CD14-positive monocyte (primary cell): Measurements from ENCODE around the gene ANKRD52. TPM values are rescaled to one million over a fixed set of nuclear protein-coding genes. Genes with fewer than 3 reads are reported as not detected.

Experiments used
- DNase-seq, 3 donors: peaks; one replicate each; pipeline ENCODE4 v3.0.0-alpha.2; 2011 to 2022
- H2AFZ ChIP-seq: 2 replicates; pipeline ENCODE4 v1.6.0; 2012; ENCODE audit warnings: mild to moderate bottlenecking, low read depth, low read length, inconsistent platforms; ENCODE audit not compliant: insufficient read depth, poor library complexity, severe bottlenecking
- H3K27ac ChIP-seq, 2 donors: 1 replicate in 1 of 2; 2 replicates in 1 of 2; pipeline ENCODE4 v1.5.1; 2012 to 2013; ENCODE audit warnings: low read length in 2 of 2, control low read depth in 1 of 2, inconsistent platforms in 1 of 2, low read depth in 1 of 2, mild to moderate bottlenecking in 1 of 2
- H3K27me3 ChIP-seq, 2 donors: one replicate each; pipeline versions ENCODE4 v1.6.0 to v1.6.1; 2011 to 2013; ENCODE audit warnings: low read length in 2 of 2; ENCODE audit not compliant: control insufficient read depth in 2 of 2, insufficient read depth in 2 of 2
- H3K36me3 ChIP-seq, 2 donors: replicated peaks in 1 of 2; 1 replicate in 1 of 2; 2 replicates in 1 of 2; pipeline versions ENCODE4 v1.5.1 to v1.6.1; 2012 to 2013; ENCODE audit warnings: low read length in 2 of 2, control low read depth in 1 of 2, inconsistent platforms in 1 of 2, mild to moderate bottlenecking in 1 of 2; ENCODE audit not compliant: insufficient read depth in 2 of 2, control insufficient read depth in 1 of 2
- H3K4me1 ChIP-seq, 2 donors: 1 replicate in 1 of 2; 2 replicates in 1 of 2; pipeline versions ENCODE4 v1.5.1 to v1.6.1; 2012 to 2013; ENCODE audit warnings: low read length in 2 of 2, control low read depth in 1 of 2, inconsistent platforms in 1 of 2, mild to moderate bottlenecking in 1 of 2, moderate library complexity in 1 of 2; ENCODE audit not compliant: insufficient read depth in 2 of 2, control insufficient read depth in 1 of 2
- H3K4me2 ChIP-seq: replicated peaks from 2 replicates; pipeline ENCODE3; 2012; ENCODE audit warnings: low read length, moderate library complexity, mild to moderate bottlenecking; ENCODE audit not compliant: poor library complexity, severe bottlenecking; ENCODE audit errors: extremely low read depth
- H3K4me3 ChIP-seq, 3 experiments: fragments of 200-600 bp in 1 of 3; sonication (generic) in 1 of 3; replicated peaks in 1 of 3; 1 replicate in 2 of 3; 2 replicates in 1 of 3; pipeline ENCODE4 v1.5.1; 2011 to 2013; ENCODE audit warnings: low read length in 3 of 3, mild to moderate bottlenecking in 3 of 3, control low read depth in 2 of 3, low read depth in 2 of 3, inconsistent platforms in 1 of 3, moderate library complexity in 1 of 3
- H3K79me2 ChIP-seq: 2 replicates; pipeline ENCODE4 v1.6.0; 2012; ENCODE audit warnings: mild to moderate bottlenecking, control low read depth, inconsistent platforms, low read length, moderate library complexity; ENCODE audit not compliant: insufficient read depth
- H3K9ac ChIP-seq: 2 replicates; pipeline ENCODE4 v1.6.0; 2017; ENCODE audit warnings: low read length, mild to moderate bottlenecking; ENCODE audit not compliant: insufficient read depth, poor library complexity, severe bottlenecking
- H3K9me3 ChIP-seq, 2 donors: replicated peaks in 1 of 2; 1 replicate in 1 of 2; 2 replicates in 1 of 2; pipeline versions ENCODE4 v1.5.1 to v1.6.1; 2012 to 2013; ENCODE audit warnings: low read length in 2 of 2, control low read depth in 1 of 2; ENCODE audit not compliant: control insufficient read depth in 1 of 2, insufficient read depth in 1 of 2
- H4K20me1 ChIP-seq: 2 replicates; pipeline ENCODE4 v1.6.0; 2012; ENCODE audit warnings: mild to moderate bottlenecking, low read length, control low read depth, moderate library complexity; ENCODE audit not compliant: insufficient read depth
- H3K27ac Mint-ChIP-seq, 7 donors: one replicate each; pipeline ENCODE4 v1.8.0; 2020; ENCODE audit warnings: mild to moderate bottlenecking in 7 of 7, mixed read lengths in 7 of 7, moderate library complexity in 6 of 7, inconsistent platforms in 2 of 7
- H3K27me3 Mint-ChIP-seq, 3 donors: one replicate each; pipeline ENCODE4 v1.8.0; 2021 to 2022; ENCODE audit warnings: low read depth in 3 of 3, mild to moderate bottlenecking in 3 of 3, mixed read lengths in 3 of 3, moderate library complexity in 3 of 3, inconsistent platforms in 1 of 3
- H3K36me3 Mint-ChIP-seq, 2 donors: one replicate each; pipeline ENCODE4 v1.8.0; 2020; ENCODE audit warnings: mixed read lengths in 2 of 2, inconsistent platforms in 1 of 2, mild to moderate bottlenecking in 1 of 2
- H3K4me1 Mint-ChIP-seq: one replicate; pipeline ENCODE4 v1.8.0; 2020; ENCODE audit warnings: mild to moderate bottlenecking, mixed read lengths
- H3K4me3 Mint-ChIP-seq, 2 donors: one replicate each; pipeline ENCODE4 v1.8.0; 2020; ENCODE audit warnings: mild to moderate bottlenecking in 2 of 2, mixed read lengths in 2 of 2, moderate library complexity in 1 of 2
- H3K9me3 Mint-ChIP-seq, 7 donors: one replicate each; pipeline ENCODE4 v1.8.0; 2020 to 2022; ENCODE audit warnings: mixed read lengths in 7 of 7, mild to moderate bottlenecking in 6 of 7, moderate library complexity in 6 of 7, inconsistent platforms in 2 of 7
- WGBS: methylation state at CpG from one replicate; pipeline ENCODE4 v1.1.5; 2013; ENCODE audit warnings: missing lambda C conversion rate; ENCODE audit not compliant: insufficient coverage; 5-methylcytosine and 5-hydroxymethylcytosine counted together
- intact Hi-C, 2 donors: fragments of 100-400 bp; cut with micrococcal nuclease; formaldehyde crosslinking; loops; one replicate each; pipeline versions ENCODE4 v1.15.0 to v1.15.1; 2023
- polyA plus RNA-seq, 3 donors: library from polyadenylated mRNA; depleted of rRNA in 1 of 3; unstranded in 2 of 3; stranded (reverse) in 1 of 3; fragments of 300-500 nt in 2 of 3; fragments of >200 nt in 1 of 3; fragmentation: Illumina TruSeq in 2 of 3; gene quantifications; 1 replicate in 2 of 3; 2 replicates in 1 of 3; pipeline ENCODE4 v1.2.3, GENCODE V29; 2012 to 2021
- TF ChIP-seq, protein P1 (sequence below): fragments of 200-600 bp; IDR thresholded peaks from one replicate; pipeline ENCODE4 v1.8.0; 2022; ENCODE audit warnings: antibody characterized with exemption, mild to moderate bottlenecking

Gene ANKRD52
- polyA plus RNA-seq, 3 donors = 1.5 to 12.4 (median 2.4) TPM

DNA sequence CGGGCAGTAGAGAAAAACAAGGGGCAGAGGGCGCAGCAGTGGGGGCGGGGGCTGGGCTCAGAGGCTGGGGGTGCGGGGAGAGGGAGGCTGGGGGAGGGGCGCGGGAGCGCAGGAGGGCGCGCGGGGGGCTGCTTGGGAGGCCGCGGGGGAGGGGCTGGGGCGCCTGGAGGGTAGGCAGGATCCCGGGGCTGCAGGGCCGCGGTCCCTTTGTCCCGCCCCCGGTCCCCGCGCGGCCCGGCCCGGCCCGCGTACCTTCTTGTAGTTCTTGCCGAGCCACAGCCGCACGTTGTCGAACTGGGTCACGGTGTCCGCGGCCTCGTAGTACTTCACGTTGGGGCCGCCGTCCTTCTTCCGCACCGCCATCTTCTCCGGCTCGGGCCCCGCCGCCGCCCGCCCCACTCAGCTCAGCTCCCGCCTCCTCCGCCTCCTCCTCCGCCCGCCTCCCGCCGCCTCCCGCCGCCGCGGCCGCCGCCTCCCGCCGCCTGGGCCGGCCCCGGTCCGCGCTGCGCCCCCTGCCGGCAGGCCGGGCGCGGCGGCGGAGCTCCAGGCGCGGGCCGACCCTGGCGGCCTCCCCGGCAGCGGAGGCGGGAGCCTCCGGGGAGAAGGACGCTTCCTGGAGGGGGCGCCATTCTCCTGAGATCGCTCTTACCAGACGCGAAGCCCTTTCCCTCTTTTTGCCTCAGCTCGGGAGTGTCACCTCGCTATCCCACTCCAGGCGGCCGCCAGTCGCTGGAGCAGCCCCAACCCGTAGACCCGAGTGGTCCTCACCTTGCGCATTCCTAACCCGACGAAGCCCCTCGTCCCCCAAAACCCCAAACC is 68.9 kb downstream of the ANKRD52 start, which contains the start of gene SMARCC2:
Gene SMARCC2, minus strand, starts transcription at position 385 of the 819 bp plus-strand sequence. Its CDS starts 22 bp downstream, at position 363.
- peak within 1 kb of the TSS; percentile 63 to 88 (median 83) for H3K4me3 ChIP-seq
- H3K36me3 ChIP-seq = peaks cover 13 to 26% of the 10 kb centered on the region in 2 donors
- H3K9ac ChIP-seq = peak within 1 kb of the TSS; percentile 73
- under 1% methylated on average over 87 of the region's 93 CpGs for WGBS
- H2AFZ ChIP-seq = peak within 1 kb of the TSS; percentile 92
- no peaks in the 10 kb centered on the region for H3K27me3 Mint-ChIP-seq
- intact Hi-C loops = loop anchor here (2.0 to 5.0 kb wide), 5 partner anchors 31 to 71 kb away; partner anchors contain the start of genes MYL6 (in 1 of the 2), NABP2 (in 1 of the 2), RNF41 (in 1 of the 2) and ZC3H10 (in 1 of the 2)
- peak within 1 kb of the TSS; percentile 96 for H3K4me2 ChIP-seq
- peak within 1 kb of the TSS; percentile 87 to 96 (median 92) for H3K27ac Mint-ChIP-seq
- no peaks in the 10 kb centered on the region for H3K9me3 ChIP-seq
- H3K9me3 Mint-ChIP-seq = no peaks in the 10 kb centered on the region
- TF ChIP-seq, protein P1, sequence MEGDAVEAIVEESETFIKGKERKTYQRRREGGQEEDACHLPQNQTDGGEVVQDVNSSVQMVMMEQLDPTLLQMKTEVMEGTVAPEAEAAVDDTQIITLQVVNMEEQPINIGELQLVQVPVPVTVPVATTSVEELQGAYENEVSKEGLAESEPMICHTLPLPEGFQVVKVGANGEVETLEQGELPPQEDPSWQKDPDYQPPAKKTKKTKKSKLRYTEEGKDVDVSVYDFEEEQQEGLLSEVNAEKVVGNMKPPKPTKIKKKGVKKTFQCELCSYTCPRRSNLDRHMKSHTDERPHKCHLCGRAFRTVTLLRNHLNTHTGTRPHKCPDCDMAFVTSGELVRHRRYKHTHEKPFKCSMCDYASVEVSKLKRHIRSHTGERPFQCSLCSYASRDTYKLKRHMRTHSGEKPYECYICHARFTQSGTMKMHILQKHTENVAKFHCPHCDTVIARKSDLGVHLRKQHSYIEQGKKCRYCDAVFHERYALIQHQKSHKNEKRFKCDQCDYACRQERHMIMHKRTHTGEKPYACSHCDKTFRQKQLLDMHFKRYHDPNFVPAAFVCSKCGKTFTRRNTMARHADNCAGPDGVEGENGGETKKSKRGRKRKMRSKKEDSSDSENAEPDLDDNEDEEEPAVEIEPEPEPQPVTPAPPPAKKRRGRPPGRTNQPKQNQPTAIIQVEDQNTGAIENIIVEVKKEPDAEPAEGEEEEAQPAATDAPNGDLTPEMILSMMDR = peak; percentile 77
- peaks cover 9% of the 10 kb centered on the region for H4K20me1 ChIP-seq
- DNase-seq = peak; percentile 78 to 84 (median 84)
- peaks cover 18 to 26% of the 10 kb centered on the region in 2 donors for H3K36me3 Mint-ChIP-seq
- peaks cover 43% of the 10 kb centered on the region for H3K79me2 ChIP-seq
- no peaks in the 10 kb centered on the region for H3K27me3 ChIP-seq
- peaks cover 43% of the 10 kb centered on the region for H3K4me1 Mint-ChIP-seq
- peak within 1 kb of the TSS; percentile 95 to 96 for H3K4me3 Mint-ChIP-seq
- peak within 1 kb of the TSS; percentile 59 to 75 for H3K27ac ChIP-seq
- H3K4me1 ChIP-seq = peaks cover 34 to 37% of the 10 kb centered on the region in 2 donors

GRCh38 chr12:56188778-56189098 is 69.4 kb downstream of the ANKRD52 start:
- peaks cover 43% of the 10 kb centered on the region for H3K4me1 Mint-ChIP-seq

More at GRCh38 chr12:56188778-56189098, 69.4 kb downstream of the ANKRD52 start:
- Histone ChIP-seq H3K27me3 (no peaks in the 10 kb centered on the region), H2AFZ (peak overlapping the region; percentile 92), H3K79me2 (peaks cover 47% of the 10 kb centered on the region), H3K9ac (peak overlapping the region; percentile 73), H3K4me2 (peak overlapping the region; percentile 96), H3K9me3 (no peaks in the 10 kb centered on the region), H3K27ac (peak overlapping the region; percentile 52 to 72), H4K20me1 (peaks cover 9% of the 10 kb centered on the region), H3K4me3 (peak overlapping the region; percentile 63 to 88 (median 83)), H3K36me3 (peaks cover 19 to 32% of the 10 kb centered on the region in 2 donors), H3K4me1 (peaks cover 34 to 37% of the 10 kb centered on the region in 2 donors)
- Mint-ChIP-seq H3K27me3 (no peaks in the 10 kb centered on the region), H3K36me3 (peaks cover 23 to 32% of the 10 kb centered on the region in 2 donors), H3K27ac (peak overlapping the region in 6 of 7 donors; percentile 73 to 91 (median 86)), H3K4me3 (peak overlapping the region; percentile 80 to 94), H3K9me3 (no peaks in the 10 kb centered on the region)
- intact Hi-C loops = loop anchor here (2.0 to 5.0 kb wide), 5 partner anchors 30 to 70 kb away; partner anchors contain the start of genes MYL6 (in 1 of the 2), NABP2 (in 1 of the 2), RNF41 (in 1 of the 2) and ZC3H10 (in 1 of the 2)
- 0% methylated on average over 11 of the region's 17 CpGs for WGBS
- TF ChIP-seq, protein P1 = no peak
- no peak for DNase-seq
